HG02870 (cell line): ENCODE data around the gene TNKS1BP1.
A peak's percentile ranks its signal among the peaks of the same experiment; 100 is the strongest.
"Not testable (repeated sequence)": the region's sequence is repeated elsewhere in the genome, so short reads cannot be mapped to it uniquely, and the experiment has no call there.

Experiments used
- ATAC-seq: cut with Tn5 transposase; IDR thresholded peaks from one replicate; pipeline ENCODE4 v1.9.1; 2021; ENCODE audit warnings: mild to moderate bottlenecking, moderate library complexity; ENCODE audit not compliant: unreplicated experiment

Gene TNKS1BP1

GRCh38 chr11:57324886-57325734 lies at the start of gene TNKS1BP1:
TSS of gene TNKS1BP1 (minus strand) at chr11:57324952. CDS start at chr11:57321885, 3,067 bp downstream.
- ATAC-seq, result peak; percentile 91

GRCh38 chr11:57373146-57373545 lies 48.4 kb upstream of the TNKS1BP1 start:
- ATAC-seq, result no peak

GRCh38 chr11:57370941-57371340 lies 46.2 kb upstream of the TNKS1BP1 start:
- no peak for ATAC-seq

GRCh38 chr11:57370251-57370650 lies 45.5 kb upstream of the TNKS1BP1 start:
- ATAC-seq, result no peak

GRCh38 chr11:57368845-57369232 lies 44.1 kb upstream of the TNKS1BP1 start:
- no peak for ATAC-seq

GRCh38 chr11:57368106-57368844 lies 43.5 kb upstream of the TNKS1BP1 start:
- no peak for ATAC-seq

GRCh38 chr11:57364851-57365660 lies 40.3 kb upstream of the TNKS1BP1 start:
- ATAC-seq, result no peak

- ATAC-seq, result no peak
Observed at GRCh38 chr11:57363131-57364080, 38.7 kb upstream of the TNKS1BP1 start.

- ATAC-seq, result no peak
Observed at GRCh38 chr11:57361926-57362325, 37.2 kb upstream of the TNKS1BP1 start.

GRCh38 chr11:57361420-57361819 lies 36.7 kb upstream of the TNKS1BP1 start:
- ATAC-seq, result not testable (repeated sequence)

GRCh38 chr11:57360991-57361390 lies 36.2 kb upstream of the TNKS1BP1 start:
- no peak for ATAC-seq

GRCh38 chr11:57359896-57360690 lies 35.3 kb upstream of the TNKS1BP1 start:
- no peak for ATAC-seq

GRCh38 chr11:57359396-57359795 lies 34.6 kb upstream of the TNKS1BP1 start:
- ATAC-seq, result no peak

- no peak for ATAC-seq
Observed at GRCh38 chr11:57358991-57359390, 34.2 kb upstream of the TNKS1BP1 start.

GRCh38 chr11:57358543-57358961 lies 33.8 kb upstream of the TNKS1BP1 start:
- no peak for ATAC-seq

- no peak for ATAC-seq
Observed at GRCh38 chr11:57357856-57358255, 33.1 kb upstream of the TNKS1BP1 start.

GRCh38 chr11:57357310-57357709 lies 32.6 kb upstream of the TNKS1BP1 start:
- no peak for ATAC-seq

- no peak for ATAC-seq
Observed at GRCh38 chr11:57356268-57356667, 31.5 kb upstream of the TNKS1BP1 start.

GRCh38 chr11:57354699-57355098 lies 29.9 kb upstream of the TNKS1BP1 start:
- ATAC-seq, result no peak
